Liver (tissue), 3 donors: ENCODE measurements around the gene PPL.

ENCODE experiments used
- CTCF ChIP-seq: fragments of 150-350 bp; IDR thresholded peaks from 2 replicates; pipeline ENCODE4 v1.5.1; 2017; ENCODE audit warnings: improper control_type of control experiment, low read depth, low read length; ENCODE audit not compliant: missing input control
- FOXA1 ChIP-seq: IDR thresholded peaks from 2 replicates; pipeline ENCODE4 v1.6.1; 2016; ENCODE audit warnings: antibody characterized with exemption
- HNF4A ChIP-seq, 2 donors: conservative IDR thresholded peaks; 2 replicates each; pipeline ENCODE4 v1.6.1; 2016; ENCODE audit warnings: antibody characterized with exemption in 2 of 2, mild to moderate bottlenecking in 2 of 2
- JUND ChIP-seq, 2 donors: IDR thresholded peaks; 2 replicates each; pipeline ENCODE4 v1.6.1; 2016; ENCODE audit warnings: antibody characterized with exemption in 2 of 2
- MAX ChIP-seq: IDR thresholded peaks from 2 replicates; pipeline ENCODE4 v1.6.1; 2016; ENCODE audit warnings: antibody characterized with exemption
- RAD21 ChIP-seq, 2 donors: IDR thresholded peaks; 2 replicates each; pipeline ENCODE4 v1.6.1; 2016; ENCODE audit warnings: antibody characterized with exemption in 2 of 2, mild to moderate bottlenecking in 2 of 2
- REST ChIP-seq: IDR thresholded peaks from 2 replicates; pipeline ENCODE4 v1.6.1; 2016; ENCODE audit warnings: antibody characterized with exemption, mild to moderate bottlenecking
- RXRA ChIP-seq, 2 donors: IDR thresholded peaks; 2 replicates each; pipeline ENCODE4 v1.6.1; 2017 to 2018; ENCODE audit warnings: antibody characterized with exemption in 2 of 2, mild to moderate bottlenecking in 1 of 2
- TAF1 ChIP-seq: conservative IDR thresholded peaks from 2 replicates; pipeline ENCODE4 v1.6.1; 2016; ENCODE audit warnings: antibody characterized with exemption, mild to moderate bottlenecking
- YY1 ChIP-seq: IDR thresholded peaks from 2 replicates; pipeline ENCODE4 v1.6.1; 2016; ENCODE audit warnings: antibody characterized with exemption, mild to moderate bottlenecking
- donor health status: healthy.
- donor health status: healthy.

- TF ChIP-seq MAX (no peak), CTCF (no peak), YY1 (no peak), JUND (IDR thresholded peaks at IDR 0.05) (no peak), RAD21 (IDR thresholded peaks at IDR 0.05) (no peak), REST (no peak), HNF4A (conservative IDR thresholded peaks at IDR 0.05) (no peak), RXRA (IDR thresholded peaks at IDR 0.05) (no peak), FOXA1 (no peak), TAF1 (no peak)
Observed at GRCh38 chr16:4859190-4859899, 77.6 kb downstream of the PPL start.
